GM19463 (cell line): Measurements from ENCODE around the gene TTLL7.

ENCODE experiments used
- ATAC-seq: cut with Tn5 transposase; IDR thresholded peaks from one replicate; pipeline ENCODE4 v1.9.1; 2021; ENCODE audit warnings: mild to moderate bottlenecking, moderate library complexity; ENCODE audit not compliant: unreplicated experiment

The TTLL7 gene

GRCh38 chr1:83998498-83999315 lies at the start of gene TTLL7:
Gene TTLL7, minus strand, starts transcription at chr1:83999132. Its CDS starts 46,921 bp downstream, at chr1:83952211.
- ATAC-seq: peak; percentile 77

GRCh38 chr1:84042461-84042860 lies 43.5 kb upstream of the TTLL7 start:
- ATAC-seq: no peak

- no peak for ATAC-seq
Observed at GRCh38 chr1:84037758-84038611, 39.1 kb upstream of the TTLL7 start.

GRCh38 chr1:84031802-84032327 lies 32.9 kb upstream of the TTLL7 start:
- no peak for ATAC-seq

- no peak for ATAC-seq
Observed at GRCh38 chr1:84027368-84027767, 28.4 kb upstream of the TTLL7 start.

- no peak for ATAC-seq
Observed at GRCh38 chr1:84025966-84026365, 27.0 kb upstream of the TTLL7 start.

GRCh38 chr1:84021822-84022221 lies 22.9 kb upstream of the TTLL7 start:
- no peak for ATAC-seq

- ATAC-seq: no peak
Observed at GRCh38 chr1:84020151-84020550, 21.2 kb upstream of the TTLL7 start.

GRCh38 chr1:84019217-84019616 lies 20.3 kb upstream of the TTLL7 start:
- ATAC-seq: no peak

GRCh38 chr1:84013708-84014107 lies 14.8 kb upstream of the TTLL7 start:
- ATAC-seq: no peak

GRCh38 chr1:84012018-84012417 lies 13.1 kb upstream of the TTLL7 start:
- no peak for ATAC-seq

- ATAC-seq: no peak
Observed at GRCh38 chr1:84010136-84010535, 11.2 kb upstream of the TTLL7 start.

GRCh38 chr1:84008631-84009030 lies 9.7 kb upstream of the TTLL7 start:
- no peak for ATAC-seq

GRCh38 chr1:84006591-84006990 lies 7.7 kb upstream of the TTLL7 start:
- ATAC-seq: no peak

- ATAC-seq: no peak
Observed at GRCh38 chr1:84001501-84001900, 2.6 kb upstream of the TTLL7 start.

- no peak for ATAC-seq
Observed at GRCh38 chr1:84000954-84001495, 2.1 kb upstream of the TTLL7 start.

GRCh38 chr1:84000196-84000885 lies 1.4 kb upstream of the TTLL7 start:
- ATAC-seq: no peak

- peak; percentile 77 for ATAC-seq
Observed at GRCh38 chr1:83999316-83999819, 436 bp upstream of the TTLL7 start.

GRCh38 chr1:83998205-83998497 lies 781 bp downstream of the TTLL7 start:
- ATAC-seq: no peak

- no peak for ATAC-seq
Observed at GRCh38 chr1:83997631-83998030, 1.3 kb downstream of the TTLL7 start.

- no peak for ATAC-seq
Observed at GRCh38 chr1:83996621-83997020, 2.3 kb downstream of the TTLL7 start.
